ENCODE data around the gene ELN.

The ELN gene

GRCh38 chr7:73987298-73987697, 40.7 kb upstream of the ELN start:
- H3K4me3 ChIP-seq (ENCODE audit: insufficient read depth, low read depth, low read length) = no peak overlapping the region

GRCh38 chr7:73988197-73988596, 39.8 kb upstream of the ELN start:
- Histone ChIP-seq H3K4me1 (ENCODE audit: control insufficient read depth, insufficient read depth, low read length) (no peaks in the 10 kb centered on the region), H3K4me3 (ENCODE audit: insufficient read depth, low read depth, low read length) (no peak overlapping the region), H3K27me3 (ENCODE audit: control insufficient read depth, insufficient read depth, low read length, poor library complexity, severe bottlenecking) (no peaks in the 10 kb centered on the region), H3K27ac (ENCODE audit: insufficient read depth, low read depth, low read length, poor library complexity, severe bottlenecking) (no peak overlapping the region), H3K9me3 (ENCODE audit: control insufficient read depth, low read length) (no peaks in the 10 kb centered on the region), H3K36me3 (ENCODE audit: control insufficient read depth, insufficient read depth, low read length) (no peaks in the 10 kb centered on the region)
- WGBS, 2 experiments = 63 to 70% methylated on average over 9 of the region's 9 CpGs

More at GRCh38 chr7:73987298-73987697, 40.7 kb upstream of the ELN start:
- 97% methylated on average over 4 of the region's 4 CpGs for whole genome bisulfite sequencing, 2 experiments
- H3K27me3 ChIP-seq (ENCODE audit: control insufficient read depth, insufficient read depth, low read length, poor library complexity, severe bottlenecking) = no peaks in the 10 kb centered on the region
- H3K36me3 ChIP-seq (ENCODE audit: control insufficient read depth, insufficient read depth, low read length) = no peaks in the 10 kb centered on the region
- H3K27ac ChIP-seq (ENCODE audit: insufficient read depth, low read depth, low read length, poor library complexity, severe bottlenecking) = no peak overlapping the region
- no peaks in the 10 kb centered on the region for H3K4me1 ChIP-seq (ENCODE audit: control insufficient read depth, insufficient read depth, low read length)
- H3K9me3 ChIP-seq (ENCODE audit: control insufficient read depth, low read length) = no peaks in the 10 kb centered on the region

DNA sequence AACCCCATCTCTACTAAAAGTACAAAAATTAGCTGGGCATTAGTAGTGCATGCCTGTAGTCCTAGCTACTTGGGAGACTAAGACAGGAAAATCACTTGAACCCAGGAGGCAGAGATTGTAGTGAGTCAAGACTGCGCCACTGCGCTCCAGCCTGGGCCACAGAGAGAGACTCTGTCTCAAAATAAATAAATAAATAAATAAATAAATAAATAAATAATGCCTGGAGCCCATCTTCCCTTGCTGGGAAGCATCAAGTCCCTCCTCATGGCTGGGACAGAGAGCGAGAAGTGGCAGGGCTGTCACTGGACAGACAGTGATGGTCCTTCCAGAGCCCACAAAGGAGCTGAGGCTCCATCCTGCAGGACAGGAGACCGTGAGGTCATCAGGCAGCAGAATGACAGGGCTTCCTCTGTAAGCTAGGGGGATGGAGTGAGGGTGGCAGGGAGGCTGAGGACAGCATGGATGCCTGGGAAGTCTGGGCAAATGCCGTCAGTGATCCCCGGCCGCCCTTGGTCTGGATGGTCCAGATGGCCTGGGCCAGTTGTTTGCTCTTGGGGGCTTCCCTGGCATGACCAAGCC, 36.4 kb upstream of the ELN start:
- Histone ChIP-seq H3K4me3 (ENCODE audit: insufficient read depth, low read depth, low read length) (no peak overlapping the region), H3K9me3 (ENCODE audit: control insufficient read depth, low read length) (no peaks in the 10 kb centered on the region), H3K36me3 (ENCODE audit: control insufficient read depth, insufficient read depth, low read length) (no peaks in the 10 kb centered on the region), H3K27me3 (ENCODE audit: control insufficient read depth, insufficient read depth, low read length, poor library complexity, severe bottlenecking) (no peaks in the 10 kb centered on the region), H3K27ac (ENCODE audit: insufficient read depth, low read depth, low read length, poor library complexity, severe bottlenecking) (no peak overlapping the region), H3K4me1 (ENCODE audit: control insufficient read depth, insufficient read depth, low read length) (no peaks in the 10 kb centered on the region)
- WGBS, 2 experiments = 91 to 93% methylated on average over 5 of the region's 7 CpGs

GRCh38 chr7:73992101-73992562, 35.8 kb upstream of the ELN start:
- Histone ChIP-seq H3K27ac (ENCODE audit: insufficient read depth, low read depth, low read length, poor library complexity, severe bottlenecking) (no peak overlapping the region), H3K9me3 (ENCODE audit: control insufficient read depth, low read length) (no peaks in the 10 kb centered on the region), H3K4me3 (ENCODE audit: insufficient read depth, low read depth, low read length) (no peak overlapping the region), H3K4me1 (ENCODE audit: control insufficient read depth, insufficient read depth, low read length) (no peaks in the 10 kb centered on the region), H3K36me3 (ENCODE audit: control insufficient read depth, insufficient read depth, low read length) (no peaks in the 10 kb centered on the region), H3K27me3 (ENCODE audit: control insufficient read depth, insufficient read depth, low read length, poor library complexity, severe bottlenecking) (no peaks in the 10 kb centered on the region)
- 93 to 94% methylated on average over 18 of the region's 18 CpGs for WGBS, 2 experiments

DNA sequence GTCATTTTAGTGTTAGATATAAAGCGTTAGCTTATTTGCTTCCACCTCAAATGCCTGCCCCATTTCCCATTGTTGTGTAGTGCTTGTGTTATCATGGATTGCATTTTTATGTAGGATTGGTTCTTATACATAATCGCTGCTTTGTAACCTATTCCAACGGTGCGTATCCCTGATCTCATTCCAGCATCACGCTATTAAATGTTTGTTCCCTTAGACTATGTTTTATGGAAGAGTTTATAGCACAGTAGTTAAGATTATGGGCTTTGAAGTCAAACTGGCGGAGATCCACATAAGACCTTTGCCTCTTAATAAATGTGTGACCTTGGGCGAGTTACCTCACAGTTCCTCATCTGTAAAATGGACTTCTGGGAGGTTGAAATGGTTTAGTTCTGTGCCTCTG, 34.0 kb upstream of the ELN start:
- no peaks in the 10 kb centered on the region for H3K9me3 ChIP-seq (ENCODE audit: control insufficient read depth, low read length)
- no peaks in the 10 kb centered on the region for H3K4me1 ChIP-seq (ENCODE audit: control insufficient read depth, insufficient read depth, low read length)
- no peaks in the 10 kb centered on the region for H3K27me3 ChIP-seq (ENCODE audit: control insufficient read depth, insufficient read depth, low read length, poor library complexity, severe bottlenecking)
- no peaks in the 10 kb centered on the region for H3K36me3 ChIP-seq (ENCODE audit: control insufficient read depth, insufficient read depth, low read length)
- H3K27ac ChIP-seq (ENCODE audit: insufficient read depth, low read depth, low read length, poor library complexity, severe bottlenecking) = no peak overlapping the region
- WGBS, 2 experiments = 97 to 98% methylated on average over 7 of the region's 7 CpGs
- no peak overlapping the region for H3K4me3 ChIP-seq (ENCODE audit: insufficient read depth, low read depth, low read length)

DNA sequence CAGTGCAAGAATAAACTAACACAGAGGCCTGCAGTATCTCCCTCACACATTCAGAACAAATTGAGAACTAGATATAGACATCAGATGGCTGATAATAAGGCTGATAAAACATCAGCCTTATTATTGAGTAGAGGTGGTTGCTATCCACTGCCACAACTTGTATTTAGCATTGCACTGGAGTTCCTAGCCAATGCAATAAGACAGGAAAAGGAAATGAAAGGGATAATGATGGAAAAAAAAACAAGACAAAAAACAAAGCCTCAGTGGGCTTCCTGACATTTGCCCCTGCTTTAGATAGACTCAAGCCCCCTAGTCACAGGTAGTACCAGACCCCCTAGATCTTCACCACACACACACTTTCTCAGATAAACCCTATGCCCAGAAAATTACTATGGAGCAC, 33.2 kb upstream of the ELN start:
- Histone ChIP-seq H3K36me3 (ENCODE audit: control insufficient read depth, insufficient read depth, low read length) (no peaks in the 10 kb centered on the region), H3K27me3 (ENCODE audit: control insufficient read depth, insufficient read depth, low read length, poor library complexity, severe bottlenecking) (no peaks in the 10 kb centered on the region), H3K4me3 (ENCODE audit: insufficient read depth, low read depth, low read length) (no peak overlapping the region), H3K27ac (ENCODE audit: insufficient read depth, low read depth, low read length, poor library complexity, severe bottlenecking) (no peak overlapping the region), H3K4me1 (ENCODE audit: control insufficient read depth, insufficient read depth, low read length) (no peaks in the 10 kb centered on the region), H3K9me3 (ENCODE audit: control insufficient read depth, low read length) (no peaks in the 10 kb centered on the region)

DNA sequence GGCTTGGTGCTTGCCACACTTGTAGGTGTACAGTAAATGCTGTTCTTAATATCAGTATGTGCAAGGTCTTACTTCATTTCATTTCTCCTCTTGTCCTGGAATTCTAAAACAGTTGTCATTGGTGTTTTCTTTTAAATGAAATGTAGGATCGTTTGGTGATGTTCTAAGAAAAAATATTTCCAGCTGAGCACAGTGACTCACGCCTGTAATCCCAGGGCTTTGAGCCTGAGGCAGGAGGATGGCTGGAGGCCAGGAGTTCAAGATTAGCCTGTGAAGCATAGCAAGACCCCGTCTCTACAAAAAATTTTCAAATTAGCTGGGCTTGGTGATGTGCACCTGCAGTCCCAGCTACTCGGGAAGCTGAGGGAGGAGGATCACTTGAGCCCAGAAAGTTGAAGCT, 32.6 kb upstream of the ELN start:
- Histone ChIP-seq H3K4me3 (ENCODE audit: insufficient read depth, low read depth, low read length) (no peak overlapping the region), H3K27ac (ENCODE audit: insufficient read depth, low read depth, low read length, poor library complexity, severe bottlenecking) (no peak overlapping the region), H3K36me3 (ENCODE audit: control insufficient read depth, insufficient read depth, low read length) (no peaks in the 10 kb centered on the region), H3K4me1 (ENCODE audit: control insufficient read depth, insufficient read depth, low read length) (no peaks in the 10 kb centered on the region), H3K9me3 (ENCODE audit: control insufficient read depth, low read length) (no peaks in the 10 kb centered on the region), H3K27me3 (ENCODE audit: control insufficient read depth, insufficient read depth, low read length, poor library complexity, severe bottlenecking) (no peaks in the 10 kb centered on the region)
- 88 to 89% methylated on average over 4 of the region's 4 CpGs for WGBS, 2 experiments

DNA sequence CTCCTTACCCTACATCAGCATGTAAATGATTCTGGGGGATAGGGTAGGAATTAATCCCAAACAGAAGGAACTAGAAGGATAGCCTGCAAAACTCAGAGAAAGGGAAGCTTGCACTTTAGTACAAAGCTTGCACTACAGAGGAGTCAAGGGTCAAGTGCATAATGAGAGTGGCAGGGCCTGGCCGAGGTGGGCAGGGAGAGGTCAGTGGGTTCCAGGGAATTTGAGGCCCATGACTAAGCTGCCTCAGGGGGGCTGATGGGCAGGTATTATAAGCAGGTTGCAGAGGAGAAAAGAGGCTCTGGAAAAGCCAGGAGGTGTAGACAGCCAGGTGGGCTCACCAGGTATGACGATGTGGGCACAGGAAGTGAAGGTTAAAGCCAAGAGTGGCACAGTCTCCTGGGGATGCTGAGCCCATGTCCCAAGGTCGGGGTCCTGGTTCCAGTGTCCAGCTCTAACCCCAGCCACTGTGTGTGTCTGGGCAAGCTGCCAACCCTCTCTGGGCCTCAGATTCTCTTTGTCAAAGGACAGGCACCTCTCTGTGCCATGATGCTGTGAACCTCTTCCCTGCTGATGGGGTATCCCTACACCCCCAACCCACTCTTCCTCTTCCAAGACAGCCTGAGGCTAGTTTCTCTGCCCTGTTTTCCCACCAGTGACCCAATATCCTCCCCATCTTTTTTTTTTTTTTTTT, 32.0 kb upstream of the ELN start:
- WGBS, 2 experiments = 89 to 91% methylated on average over 3 of the region's 3 CpGs

DNA sequence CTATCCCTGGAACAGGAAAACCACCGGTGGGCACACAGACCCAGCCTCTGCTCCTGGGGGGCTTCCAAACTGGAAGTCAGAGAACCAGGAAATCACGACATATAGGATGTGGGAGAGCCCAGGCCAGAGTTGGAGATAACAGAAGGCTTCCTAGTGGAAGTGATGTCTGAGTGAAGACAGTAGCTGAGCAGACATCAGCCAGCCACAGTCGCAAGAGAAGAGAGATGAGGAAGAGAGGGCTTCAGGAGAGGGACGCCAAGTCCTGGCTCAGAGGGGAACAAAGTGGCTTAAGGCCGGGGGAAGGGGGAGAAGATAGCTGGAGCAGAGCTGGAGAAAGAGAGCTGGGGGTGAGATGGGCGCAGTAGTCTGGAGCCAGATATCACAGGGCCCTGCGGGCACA, 30.9 kb upstream of the ELN start:
- WGBS, 2 experiments = 90 to 91% methylated on average over 7 of the region's 7 CpGs

More for the DNA sequence above, 32.0 kb upstream of the ELN start:
- Histone ChIP-seq H3K36me3 (ENCODE audit: control insufficient read depth, insufficient read depth, low read length) (no peaks in the 10 kb centered on the region), H3K27ac (ENCODE audit: insufficient read depth, low read depth, low read length, poor library complexity, severe bottlenecking) (no peak overlapping the region), H3K4me1 (ENCODE audit: control insufficient read depth, insufficient read depth, low read length) (no peaks in the 10 kb centered on the region), H3K27me3 (ENCODE audit: control insufficient read depth, insufficient read depth, low read length, poor library complexity, severe bottlenecking) (no peaks in the 10 kb centered on the region), H3K9me3 (ENCODE audit: control insufficient read depth, low read length) (no peaks in the 10 kb centered on the region), H3K4me3 (ENCODE audit: insufficient read depth, low read depth, low read length) (no peak overlapping the region)

DNA sequence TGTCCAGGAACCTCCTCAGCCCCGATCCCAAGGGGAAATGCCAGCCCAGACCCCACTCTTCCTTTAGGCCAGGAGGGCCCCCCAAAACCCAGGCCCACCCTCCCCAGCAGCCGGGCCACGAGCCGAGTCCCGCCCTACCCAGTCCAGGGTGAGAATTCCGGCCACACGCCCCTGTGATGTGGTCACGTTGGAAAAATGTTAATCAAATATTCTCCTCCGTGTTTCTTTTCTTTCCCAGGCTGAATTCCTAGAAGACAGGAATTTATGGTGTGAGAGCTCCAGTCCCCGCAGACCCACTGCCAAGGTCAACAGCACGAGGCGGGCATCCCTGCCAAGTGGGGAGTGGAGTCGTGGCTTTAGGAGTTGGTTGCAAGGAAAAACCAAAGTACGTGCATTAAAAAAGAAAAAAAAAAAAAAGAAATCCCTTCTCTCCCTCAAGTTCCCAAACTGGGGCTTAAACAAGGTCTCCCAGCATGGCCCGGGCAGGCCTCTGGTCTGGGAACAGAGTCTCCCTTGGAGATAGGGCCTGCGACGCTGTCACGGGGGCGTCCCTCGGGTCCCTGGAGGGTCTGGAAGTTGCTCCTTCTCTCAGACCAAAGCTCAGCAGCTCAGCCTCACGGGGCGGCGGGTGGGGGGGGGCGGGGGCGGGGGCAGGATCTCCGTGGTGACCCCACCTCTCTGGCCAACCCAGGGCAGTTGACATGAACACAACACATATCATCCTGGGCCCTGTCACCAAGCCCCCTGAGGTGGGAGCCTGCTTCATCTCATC, 28.1 kb upstream of the ELN start:
- no peak overlapping the region for H3K4me3 ChIP-seq (ENCODE audit: insufficient read depth, low read depth, low read length)
- H3K9me3 ChIP-seq (ENCODE audit: control insufficient read depth, low read length) = no peaks in the 10 kb centered on the region
- no peak overlapping the region for H3K27ac ChIP-seq (ENCODE audit: insufficient read depth, low read depth, low read length, poor library complexity, severe bottlenecking)
- no peaks in the 10 kb centered on the region for H3K27me3 ChIP-seq (ENCODE audit: control insufficient read depth, insufficient read depth, low read length, poor library complexity, severe bottlenecking)
- no peaks in the 10 kb centered on the region for H3K4me1 ChIP-seq (ENCODE audit: control insufficient read depth, insufficient read depth, low read length)
- no peaks in the 10 kb centered on the region for H3K36me3 ChIP-seq (ENCODE audit: control insufficient read depth, insufficient read depth, low read length)
- 84 to 89% methylated on average over 26 of the region's 26 CpGs for WGBS, 2 experiments

More for the DNA sequence above, 30.9 kb upstream of the ELN start:
- Histone ChIP-seq H3K4me3 (ENCODE audit: insufficient read depth, low read depth, low read length) (no peak overlapping the region), H3K36me3 (ENCODE audit: control insufficient read depth, insufficient read depth, low read length) (no peaks in the 10 kb centered on the region), H3K27ac (ENCODE audit: insufficient read depth, low read depth, low read length, poor library complexity, severe bottlenecking) (no peak overlapping the region), H3K9me3 (ENCODE audit: control insufficient read depth, low read length) (no peaks in the 10 kb centered on the region), H3K27me3 (ENCODE audit: control insufficient read depth, insufficient read depth, low read length, poor library complexity, severe bottlenecking) (no peaks in the 10 kb centered on the region), H3K4me1 (ENCODE audit: control insufficient read depth, insufficient read depth, low read length) (no peaks in the 10 kb centered on the region)

Measured in ectodermal cell (in vitro differentiated cells).